ENCODE results near the gene HKDC1. TPM values are rescaled to one million over a fixed set of nuclear protein-coding genes. Genes with fewer than 3 reads are reported as not detected.

Gene HKDC1
- total and polyA plus RNA-seq, 8 donors: 0.10 to 5.8 (median 0.29) TPM; not detected in 1

DNA sequence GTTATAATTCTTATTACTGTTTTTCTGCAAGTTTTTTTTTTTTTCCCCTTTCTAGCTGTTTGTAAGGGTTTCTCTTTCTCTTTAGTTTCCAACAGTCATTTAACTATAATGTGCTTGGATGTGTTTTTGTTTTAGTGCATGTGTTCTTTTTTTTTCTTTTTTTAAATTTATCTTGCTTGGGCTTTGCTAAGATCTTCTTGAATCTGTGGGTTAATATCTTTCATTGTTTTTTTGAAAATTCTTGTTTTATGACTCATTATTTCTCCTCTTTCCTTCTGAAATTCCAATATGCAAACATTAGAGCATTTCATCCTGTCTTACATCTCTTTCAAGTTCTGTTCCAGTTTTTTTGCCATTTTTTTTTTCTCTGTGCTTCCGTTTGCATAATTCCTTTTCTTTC, 52.5 kb downstream of the HKDC1 start:
- 66 to 89% (median 83%) methylated on average over 1 of the region's 1 CpG for WGBS, 5 donors
- no peak overlapping the region for H3K27ac ChIP-seq
- H3K36me3 ChIP-seq: no peaks in the 10 kb centered on the region
- no peak for TF ChIP-seq EP300 (IDR thresholded peaks at IDR 0.05)
- TF ChIP-seq, protein P1, sequence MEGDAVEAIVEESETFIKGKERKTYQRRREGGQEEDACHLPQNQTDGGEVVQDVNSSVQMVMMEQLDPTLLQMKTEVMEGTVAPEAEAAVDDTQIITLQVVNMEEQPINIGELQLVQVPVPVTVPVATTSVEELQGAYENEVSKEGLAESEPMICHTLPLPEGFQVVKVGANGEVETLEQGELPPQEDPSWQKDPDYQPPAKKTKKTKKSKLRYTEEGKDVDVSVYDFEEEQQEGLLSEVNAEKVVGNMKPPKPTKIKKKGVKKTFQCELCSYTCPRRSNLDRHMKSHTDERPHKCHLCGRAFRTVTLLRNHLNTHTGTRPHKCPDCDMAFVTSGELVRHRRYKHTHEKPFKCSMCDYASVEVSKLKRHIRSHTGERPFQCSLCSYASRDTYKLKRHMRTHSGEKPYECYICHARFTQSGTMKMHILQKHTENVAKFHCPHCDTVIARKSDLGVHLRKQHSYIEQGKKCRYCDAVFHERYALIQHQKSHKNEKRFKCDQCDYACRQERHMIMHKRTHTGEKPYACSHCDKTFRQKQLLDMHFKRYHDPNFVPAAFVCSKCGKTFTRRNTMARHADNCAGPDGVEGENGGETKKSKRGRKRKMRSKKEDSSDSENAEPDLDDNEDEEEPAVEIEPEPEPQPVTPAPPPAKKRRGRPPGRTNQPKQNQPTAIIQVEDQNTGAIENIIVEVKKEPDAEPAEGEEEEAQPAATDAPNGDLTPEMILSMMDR (IDR thresholded peaks at IDR 0.05): no peak
- TF ChIP-seq POLR2AphosphoS5 (IDR thresholded peaks at IDR 0.05): no peak
- no peaks in the 10 kb centered on the region for H3K9me3 ChIP-seq
- DNase-seq: no peak
- H3K27me3 ChIP-seq: peaks cover 0 to 6% (median 0%) of the 10 kb centered on the region in 3 donors
- intact Hi-C loops (cut with DNase I; ENCODE audit: low total_unique reads): no loop called here
- no peaks in the 10 kb centered on the region for H3K4me1 ChIP-seq
- no peak overlapping the region for H3K4me3 ChIP-seq

DNA sequence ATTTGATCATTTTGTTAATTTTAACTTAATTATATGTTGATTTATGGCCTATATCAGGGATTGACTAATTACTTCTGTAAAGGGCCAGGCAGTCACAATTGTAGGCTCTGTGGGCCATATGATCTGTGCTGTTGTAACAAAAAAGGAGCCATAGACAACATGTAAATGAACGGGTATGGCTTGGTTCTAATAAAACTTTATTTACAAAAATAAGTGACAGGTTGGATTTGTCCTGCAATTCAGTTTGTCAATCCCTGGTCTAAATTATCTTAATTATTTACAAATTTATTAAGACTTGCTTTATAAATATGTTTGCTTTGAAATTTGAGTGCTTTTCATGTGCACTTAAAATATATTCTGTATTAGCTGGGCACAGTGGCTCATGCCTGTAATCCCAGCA, 55.3 kb downstream of the HKDC1 start:
- Histone ChIP-seq H3K27me3 (no peaks in the 10 kb centered on the region), H3K36me3 (no peaks in the 10 kb centered on the region), H3K9me3 (no peaks in the 10 kb centered on the region), H3K4me1 (no peaks in the 10 kb centered on the region), H3K4me3 (no peak overlapping the region), H3K27ac (no peak overlapping the region)
- 83 to 95% (median 92%) methylated on average over 1 of the region's 1 CpG for WGBS, 5 donors
- DNase-seq: no peak
- intact Hi-C loops (cut with DNase I; ENCODE audit: low total_unique reads): no loop called here
- no peak for TF ChIP-seq POLR2A (IDR thresholded peaks at IDR 0.05)
- TF ChIP-seq, protein P1 (IDR thresholded peaks at IDR 0.05): no peak
- no peak for TF ChIP-seq POLR2AphosphoS5 (IDR thresholded peaks at IDR 0.05)
- TF ChIP-seq EP300 (IDR thresholded peaks at IDR 0.05): no peak

DNA sequence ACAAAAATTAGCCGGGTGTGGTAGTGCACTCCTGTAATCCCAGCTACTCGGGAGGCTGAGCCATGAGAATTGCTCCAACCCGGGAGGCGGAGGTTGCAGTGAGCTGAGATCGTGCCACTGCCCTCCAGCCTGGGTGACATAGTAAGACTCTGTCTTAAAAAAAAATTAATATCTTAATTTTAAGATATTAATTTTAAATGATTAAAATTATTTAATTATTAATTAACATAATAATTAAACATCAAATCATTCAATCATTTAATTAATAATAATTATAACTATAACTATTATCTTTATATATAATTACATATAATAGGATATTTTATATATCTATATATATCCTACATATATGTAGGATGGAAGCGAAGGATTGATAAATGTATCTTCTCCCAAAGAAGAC, 56.4 kb downstream of the HKDC1 start:
- DNase-seq: no peak
- intact Hi-C loops (cut with DNase I; ENCODE audit: low total_unique reads): no loop called here
- no peaks in the 10 kb centered on the region for H3K27me3 ChIP-seq
- 92 to 95% (median 93%) methylated on average over 6 of the region's 6 CpGs for WGBS, 5 donors
- H3K9me3 ChIP-seq: no peaks in the 10 kb centered on the region
- no peak overlapping the region for H3K27ac ChIP-seq
- TF ChIP-seq POLR2AphosphoS5 (IDR thresholded peaks at IDR 0.05): no peak
- TF ChIP-seq EP300 (IDR thresholded peaks at IDR 0.05): no peak
- TF ChIP-seq POLR2A (IDR thresholded peaks at IDR 0.05): no peak
- TF ChIP-seq, protein P1 (IDR thresholded peaks at IDR 0.05): no peak
- no peak overlapping the region for H3K4me3 ChIP-seq
- no peaks in the 10 kb centered on the region for H3K4me1 ChIP-seq
- no peaks in the 10 kb centered on the region for H3K36me3 ChIP-seq

DNA sequence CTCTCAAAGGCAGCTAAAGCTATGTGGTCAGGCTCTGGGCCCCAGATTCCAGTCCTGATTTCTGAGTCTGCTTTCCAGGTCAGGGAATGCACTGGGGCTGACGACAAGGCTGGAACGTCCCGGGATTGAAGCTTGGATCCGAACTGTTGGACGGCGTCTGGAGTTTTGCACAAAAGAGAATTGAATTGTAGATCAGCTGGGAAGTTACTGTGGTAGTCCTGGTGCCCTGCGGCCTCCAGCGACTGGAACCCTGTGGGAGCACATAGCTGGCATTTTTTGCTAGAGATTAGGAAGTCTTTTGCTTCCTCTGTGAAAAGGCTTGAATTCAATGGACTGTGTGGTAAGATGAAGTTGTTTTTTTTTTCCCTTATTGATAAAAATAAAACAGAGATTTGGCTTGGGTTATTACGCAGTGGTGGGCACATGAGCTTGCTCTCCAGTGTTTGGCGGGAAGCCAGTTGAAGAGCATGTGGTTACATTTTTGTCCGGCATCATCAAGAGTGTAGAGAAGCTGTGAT, 58.4 kb downstream of the HKDC1 start, which contains the start of gene HK1:
Gene HK1, plus strand, starts transcription at position 51 of the 518 bp plus-strand sequence.
- H3K4me3 ChIP-seq: no peak within 1 kb of the TSS
- peak in 1 of 2 donors; percentile 40 for DNase-seq
- intact Hi-C loops (cut with DNase I; ENCODE audit: low total_unique reads): no loop called here
- no peaks in the 10 kb centered on the region for H3K4me1 ChIP-seq
- H3K27me3 ChIP-seq: no peaks in the 10 kb centered on the region
- H3K9me3 ChIP-seq: no peaks in the 10 kb centered on the region
- no peak within 1 kb of the TSS for H3K27ac ChIP-seq
- TF ChIP-seq, protein P1 (IDR thresholded peaks at IDR 0.05): no peak
- TF ChIP-seq POLR2AphosphoS5 (IDR thresholded peaks at IDR 0.05): no peak
- TF ChIP-seq EP300 (IDR thresholded peaks at IDR 0.05): no peak
- no peak for TF ChIP-seq POLR2A (IDR thresholded peaks at IDR 0.05)
- no peaks in the 10 kb centered on the region for H3K36me3 ChIP-seq
- WGBS, 5 donors: 55 to 66% (median 59%) methylated on average over 11 of the region's 11 CpGs
